HG03521 (cell line): ENCODE results near the gene RICTOR.

Experiments
- ATAC-seq: cut with Tn5 transposase; IDR thresholded peaks from one replicate; pipeline ENCODE4 v1.9.1; 2021; ENCODE audit warnings: mild to moderate bottlenecking, moderate library complexity; ENCODE audit not compliant: unreplicated experiment

Gene RICTOR

DNA sequence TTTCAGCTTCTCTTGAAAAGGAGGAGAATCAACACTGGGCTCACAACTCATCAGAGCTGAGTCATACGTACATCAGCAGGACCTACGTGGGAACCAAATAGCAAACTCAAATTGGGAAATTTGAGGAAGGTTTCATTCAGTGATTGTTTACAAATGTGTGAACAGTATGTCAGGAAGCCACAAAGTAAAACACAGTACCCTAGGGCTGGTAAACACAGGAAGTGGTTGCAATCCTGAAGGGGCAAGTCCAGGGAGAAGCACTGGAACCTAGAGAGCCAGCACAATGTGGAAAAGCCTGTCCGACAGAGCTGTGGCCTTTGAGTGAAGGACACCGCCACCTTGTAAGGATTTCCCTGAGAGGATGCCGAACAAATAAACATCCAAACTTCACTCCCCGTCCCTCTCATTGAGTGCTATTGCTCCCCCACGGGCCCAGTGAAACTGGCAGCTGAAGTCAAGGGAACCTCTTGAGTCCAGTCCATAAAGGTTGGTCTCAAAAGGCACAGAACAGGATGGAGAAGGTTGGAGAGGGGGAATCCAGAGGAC, 26.7 kb upstream of the RICTOR start:
- no peak for ATAC-seq

DNA sequence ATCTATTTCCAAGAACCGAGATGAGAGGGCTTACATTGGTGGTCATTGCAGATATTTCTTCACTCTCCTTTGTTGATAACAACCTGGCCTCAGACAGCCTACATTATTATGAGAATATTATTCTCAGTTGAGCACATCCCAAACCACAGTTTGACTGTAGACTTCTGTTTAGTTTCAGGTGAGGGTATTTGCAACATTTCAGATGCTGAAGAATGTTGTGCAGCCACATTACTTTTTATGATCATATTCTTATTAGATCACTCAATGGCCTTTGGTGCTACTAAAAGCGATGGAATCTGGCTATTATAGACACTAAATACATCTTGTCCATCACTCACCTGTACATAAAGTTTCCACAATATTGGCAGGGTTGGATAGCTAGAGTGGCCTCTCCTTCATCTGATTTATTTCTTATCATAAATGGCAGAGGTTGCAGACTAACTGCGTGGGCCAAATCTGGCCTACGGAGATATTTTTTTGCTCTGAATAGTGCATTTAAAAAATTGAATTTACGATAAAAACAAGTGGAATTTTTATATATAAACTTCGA, 26.2 kb upstream of the RICTOR start:
- ATAC-seq = no peak

DNA sequence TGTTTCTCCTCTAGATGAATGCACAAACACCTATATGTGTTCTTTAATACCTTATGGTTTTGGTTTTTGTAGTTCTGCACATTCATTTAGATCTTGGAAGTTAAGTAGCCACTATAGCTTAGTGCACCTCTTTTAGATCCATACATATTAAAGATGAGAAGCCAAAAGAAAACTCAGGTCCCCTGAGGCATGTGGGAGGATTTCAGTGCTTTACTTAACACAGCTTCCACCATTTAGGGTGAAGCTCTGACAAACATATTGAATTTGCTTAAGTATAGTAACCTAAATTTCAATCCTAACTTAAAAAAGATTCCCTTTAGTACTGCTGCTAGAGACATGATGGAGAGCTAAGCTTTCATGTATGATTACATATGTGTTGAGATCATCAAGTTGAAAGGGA, 25.6 kb upstream of the RICTOR start:
- ATAC-seq = no peak

GRCh38 chr5:39093352-39093751, 19.2 kb upstream of the RICTOR start:
- ATAC-seq = no peak

GRCh38 chr5:39092581-39093351, 18.6 kb upstream of the RICTOR start:
- no peak for ATAC-seq

GRCh38 chr5:39091940-39092580, 17.9 kb upstream of the RICTOR start:
- no peak for ATAC-seq

DNA sequence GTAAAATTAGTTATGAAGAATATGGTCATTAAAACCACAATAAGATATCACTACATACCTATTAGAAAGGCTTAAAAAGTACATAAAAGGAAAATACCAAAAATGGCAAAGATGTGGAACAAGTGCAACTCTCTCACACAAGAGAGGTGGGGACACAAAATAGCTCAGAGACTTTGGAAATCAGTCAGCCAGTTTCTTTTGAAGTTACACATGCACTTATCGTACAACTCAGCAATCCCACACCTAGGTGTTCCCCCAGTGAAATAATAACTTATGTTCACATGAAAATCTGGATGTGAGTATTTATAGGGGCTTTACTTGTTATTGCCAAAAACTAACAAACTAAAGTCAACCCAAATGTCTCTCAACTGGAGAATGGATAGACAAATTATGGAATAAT, 9.8 kb upstream of the RICTOR start:
- no peak for ATAC-seq

DNA sequence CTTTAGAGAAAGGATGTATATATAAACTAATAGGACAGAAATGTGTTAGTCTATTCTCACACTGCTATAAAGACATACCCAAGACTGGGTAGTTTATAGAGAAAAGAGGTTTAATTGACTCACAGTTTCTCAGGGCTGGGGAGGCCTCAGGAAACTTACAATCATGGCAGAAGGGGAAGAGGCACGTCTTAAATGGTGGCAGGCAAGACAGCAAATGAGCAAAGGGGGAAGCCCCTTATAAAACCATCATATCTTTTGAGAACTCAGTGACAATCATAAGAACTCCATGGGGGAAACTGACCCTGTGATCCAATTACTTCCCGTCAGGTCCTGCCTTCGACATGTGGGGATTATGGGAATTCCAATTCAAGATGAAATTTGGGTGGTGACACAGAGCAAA, 8.8 kb upstream of the RICTOR start:
- no peak for ATAC-seq

DNA sequence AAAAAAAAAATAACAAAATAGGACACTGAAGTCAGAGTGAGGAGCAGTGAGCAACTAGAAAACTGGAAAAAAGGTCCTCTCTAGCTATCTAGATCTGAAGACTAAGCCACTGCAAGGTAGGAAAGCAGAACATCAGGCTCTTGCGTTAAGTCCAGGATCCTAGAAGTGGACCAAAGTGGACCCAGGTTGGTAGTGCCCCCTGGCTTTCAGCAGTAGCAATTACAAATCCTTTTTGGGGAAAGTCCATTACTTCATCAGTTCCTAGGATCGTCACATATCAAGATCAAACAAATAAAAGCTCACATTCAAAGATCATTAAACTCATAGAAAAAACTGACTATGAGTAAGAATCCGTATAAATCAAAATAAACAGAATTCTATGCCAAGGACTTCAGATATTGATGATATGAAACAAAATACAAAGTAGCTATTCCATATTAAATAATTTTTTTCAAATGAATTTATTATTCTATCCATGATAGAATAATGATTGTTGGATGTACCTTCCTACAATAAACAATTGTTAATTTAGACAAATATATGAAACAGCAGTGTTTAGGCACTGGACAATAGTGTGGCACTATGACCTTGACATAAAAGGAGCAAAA, 6.5 kb upstream of the RICTOR start:
- no peak for ATAC-seq

GRCh38 chr5:39080168-39080567, 6.0 kb upstream of the RICTOR start:
- ATAC-seq = no peak

DNA sequence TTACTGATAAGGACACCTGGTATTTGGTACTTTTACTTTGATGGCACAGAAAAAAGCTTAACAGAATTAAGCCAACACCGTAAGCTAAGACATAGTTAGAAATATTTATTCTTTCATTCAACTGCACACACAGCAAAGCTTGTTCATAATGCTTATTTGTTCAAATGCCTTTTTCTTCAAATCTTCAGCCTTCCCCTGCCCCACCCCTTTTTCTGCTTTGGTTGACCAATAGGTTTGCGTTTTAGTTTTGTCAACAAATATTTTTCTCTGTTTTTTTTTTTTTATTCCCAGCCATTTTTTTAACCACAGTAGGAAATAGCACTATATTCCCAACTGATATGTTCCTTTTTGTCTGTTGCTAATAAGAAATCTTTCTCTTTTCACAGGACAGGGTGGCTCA, 4.9 kb upstream of the RICTOR start:
- no peak for ATAC-seq

- ATAC-seq = no peak
Observed at GRCh38 chr5:39076757-39077728, 2.8 kb upstream of the RICTOR start.

DNA sequence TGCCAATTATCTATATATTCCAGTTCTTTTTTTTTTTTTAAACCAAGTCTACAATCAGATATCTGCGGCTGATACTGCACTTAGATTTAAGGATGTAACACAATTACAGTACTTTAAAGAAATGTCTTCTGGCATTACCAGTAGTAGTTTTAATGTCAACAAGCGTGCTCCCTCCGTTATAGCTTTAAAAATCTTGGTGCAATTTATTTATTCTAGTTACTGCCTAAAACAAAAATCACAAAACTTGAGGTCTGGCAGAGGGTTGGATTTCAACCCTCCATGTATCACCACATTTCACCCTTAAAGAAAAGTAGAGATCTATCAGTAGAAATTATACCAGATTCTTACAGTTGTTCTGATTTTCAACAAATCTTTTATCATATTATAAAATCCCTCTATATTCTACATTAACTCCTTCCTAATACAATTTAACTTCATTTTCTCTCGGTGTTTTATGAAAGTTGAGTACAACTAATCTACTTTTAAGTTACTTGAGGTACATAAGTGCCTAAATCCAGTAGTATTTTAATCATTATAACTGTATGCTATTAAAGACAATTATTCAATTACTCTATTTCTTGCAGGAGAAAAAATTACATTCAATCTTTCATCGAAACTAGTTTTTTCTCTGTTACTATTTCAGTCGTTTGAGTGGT, 2.0 kb upstream of the RICTOR start:
- ATAC-seq = no peak

GRCh38 chr5:39073767-39074016, 507 bp downstream of the RICTOR start:
- peak; percentile 30 for ATAC-seq

- peak; percentile 33 for ATAC-seq
Observed at GRCh38 chr5:39072925-39073766, 1.1 kb downstream of the RICTOR start.

- ATAC-seq = no peak
Observed at GRCh38 chr5:39068099-39068498, 6.1 kb downstream of the RICTOR start.

DNA sequence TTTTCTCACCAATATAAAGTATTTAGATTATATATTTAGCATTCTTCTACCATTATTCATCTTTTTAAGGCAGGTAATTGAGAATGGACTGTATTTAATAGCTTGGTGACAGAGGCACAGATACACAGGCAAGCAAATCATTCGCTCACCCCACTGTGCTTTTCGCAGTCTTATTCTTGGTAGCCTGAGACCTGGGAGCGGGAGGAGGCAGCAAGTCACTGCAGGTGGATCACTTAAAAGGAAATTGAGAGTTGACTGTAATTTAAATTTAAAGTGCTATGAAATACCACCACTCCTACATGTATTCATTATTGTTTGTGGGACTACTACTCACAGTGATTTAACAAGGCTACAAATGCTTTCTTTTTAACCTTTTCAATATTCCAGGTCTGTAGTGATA, 9.7 kb downstream of the RICTOR start:
- no peak for ATAC-seq

GRCh38 chr5:39063037-39063436, 11.2 kb downstream of the RICTOR start:
- ATAC-seq = no peak

- no peak for ATAC-seq
Observed at GRCh38 chr5:39062530-39062929, 11.7 kb downstream of the RICTOR start.
